Caco-2 (cell line): ENCODE results near the gene IRX4. TPM values are rescaled to one million over a fixed set of nuclear protein-coding genes. Genes with fewer than 3 reads are reported as not detected.

Experiments
- BruUV-seq: library from RNA; stranded (reverse); fragments of 400-500 nt; replicated peaks from 2 replicates; lab custom pipeline; 2021; lab: Mats Ljungman, UMichigan
- CTCF ChIA-PET: fragments of 300-600 bp; sonication (Branson Sonifier 250); formaldehyde crosslinking; loops from one replicate; lab custom pipeline; 2022; ENCODE audit warnings: antibody characterized with exemption; lab: Charles Lee
- POLR2A ChIA-PET: fragments of 300-600 bp; sonication (Branson Sonifier 250); formaldehyde crosslinking; loops from one replicate; lab custom pipeline; 2022; ENCODE audit warnings: antibody characterized with exemption; lab: Charles Lee
- DNase-seq, 2 experiments: peaks; one replicate each; pipeline versions ENCODE4 v3.0.0 to v3.0.0-alpha.2; 2020 to 2022
- H3K27me3 ChIP-seq: replicated peaks from 2 replicates; pipeline ENCODE4 v1.6.0; 2011; ENCODE audit warnings: low read length; ENCODE audit not compliant: control insufficient read depth, insufficient read depth
- H3K36me3 ChIP-seq: 2 replicates; pipeline ENCODE4 v1.5.1; 2011; ENCODE audit warnings: low read length; ENCODE audit not compliant: control insufficient read depth, insufficient read depth
- H3K4me1 ChIP-seq: fragments of 250-450 bp; sonication (Bioruptor Pico); 2 replicates; pipeline ENCODE4 v1.5.1; 2020; ENCODE audit warnings: mild to moderate bottlenecking
- H3K4me3 ChIP-seq: 2 replicates; pipeline ENCODE4 v1.5.1; 2011; ENCODE audit warnings: low read depth, mild to moderate bottlenecking, control low read depth, low read length
- H3K9me3 ChIP-seq: fragments of 250-450 bp; sonication (Bioruptor Pico); 2 replicates; pipeline ENCODE4 v1.5.1; 2020; ENCODE audit warnings: mild to moderate bottlenecking, moderate library complexity
- H3K27ac Mint-ChIP-seq: one replicate; pipeline ENCODE4 v1.8.0; 2022; ENCODE audit warnings: mixed read lengths; ENCODE audit not compliant: unreplicated experiment
- H3K27me3 Mint-ChIP-seq: one replicate; pipeline ENCODE4 v1.8.0; 2022; ENCODE audit warnings: mixed read lengths; ENCODE audit not compliant: insufficient read depth, unreplicated experiment
- H3K36me3 Mint-ChIP-seq: one replicate; pipeline ENCODE4 v1.8.0; 2022; ENCODE audit warnings: mild to moderate bottlenecking, mixed read lengths; ENCODE audit not compliant: insufficient read depth, unreplicated experiment
- H3K4me1 Mint-ChIP-seq: one replicate; pipeline ENCODE4 v1.8.0; 2022; ENCODE audit warnings: low read depth, mixed read lengths; ENCODE audit not compliant: unreplicated experiment
- H3K4me3 Mint-ChIP-seq: one replicate; pipeline ENCODE4 v1.8.0; 2022; ENCODE audit warnings: mild to moderate bottlenecking, moderate library complexity, mixed read lengths; ENCODE audit not compliant: unreplicated experiment
- H3K9me3 Mint-ChIP-seq: one replicate; pipeline ENCODE4 v1.8.0; 2022; ENCODE audit warnings: mixed read lengths; ENCODE audit not compliant: unreplicated experiment
- intact Hi-C: fragments of 100-400 bp; cut with micrococcal nuclease; formaldehyde crosslinking; loops from one replicate; pipeline ENCODE4 v1.10.0; 2022; ENCODE audit not compliant: unreplicated experiment
- total RNA-seq: library from RNA; stranded (reverse); gene quantifications from 2 replicates; pipeline ENCODE4 v1.2.3, GENCODE V29; 2022
- TF ChIP-seq, protein P1 (sequence below), 2 experiments: fragments of 200-600 bp in 1 of 2; IDR thresholded peaks; 1 replicate in 1 of 2; 2 replicates in 1 of 2; pipeline versions ENCODE4 v1.5.1 to v1.8.0; 2011 to 2022; ENCODE audit warnings: antibody characterized with exemption in 1 of 2, control low read depth in 1 of 2, inconsistent platforms in 1 of 2, low read depth in 1 of 2, low read length in 1 of 2, mild to moderate bottlenecking in 1 of 2, moderate library complexity in 1 of 2; ENCODE audit not compliant: insufficient read depth in 1 of 2, severe bottlenecking in 1 of 2, unreplicated experiment in 1 of 2

The IRX4 gene
- total RNA-seq, 1 experiment from 2014 or later: not detected

DNA sequence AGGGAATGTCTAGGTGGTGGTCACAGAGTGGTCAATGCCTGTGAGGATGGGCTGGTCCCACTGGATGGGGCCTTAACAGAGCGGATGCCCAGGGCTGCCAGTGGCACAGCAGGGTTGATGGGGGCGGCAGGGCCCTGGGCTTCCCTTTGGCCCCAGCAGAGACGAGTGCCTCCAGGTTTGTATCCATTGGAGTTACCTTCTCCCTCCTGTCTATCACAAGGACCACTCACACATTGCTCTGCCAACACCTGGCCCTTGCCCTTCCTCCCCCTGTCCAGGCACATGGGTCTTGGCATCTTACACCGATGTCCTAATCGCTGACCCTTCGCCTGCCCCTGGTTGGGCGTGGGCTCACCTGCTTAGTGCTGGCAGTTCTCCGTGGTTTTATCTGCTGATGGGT, 26.2 kb upstream of the IRX4 start:
- no peaks in the 10 kb centered on the region for H3K36me3 Mint-ChIP-seq
- H3K9me3 Mint-ChIP-seq: peaks cover 14% of the 10 kb centered on the region
- TF ChIP-seq, protein P1, sequence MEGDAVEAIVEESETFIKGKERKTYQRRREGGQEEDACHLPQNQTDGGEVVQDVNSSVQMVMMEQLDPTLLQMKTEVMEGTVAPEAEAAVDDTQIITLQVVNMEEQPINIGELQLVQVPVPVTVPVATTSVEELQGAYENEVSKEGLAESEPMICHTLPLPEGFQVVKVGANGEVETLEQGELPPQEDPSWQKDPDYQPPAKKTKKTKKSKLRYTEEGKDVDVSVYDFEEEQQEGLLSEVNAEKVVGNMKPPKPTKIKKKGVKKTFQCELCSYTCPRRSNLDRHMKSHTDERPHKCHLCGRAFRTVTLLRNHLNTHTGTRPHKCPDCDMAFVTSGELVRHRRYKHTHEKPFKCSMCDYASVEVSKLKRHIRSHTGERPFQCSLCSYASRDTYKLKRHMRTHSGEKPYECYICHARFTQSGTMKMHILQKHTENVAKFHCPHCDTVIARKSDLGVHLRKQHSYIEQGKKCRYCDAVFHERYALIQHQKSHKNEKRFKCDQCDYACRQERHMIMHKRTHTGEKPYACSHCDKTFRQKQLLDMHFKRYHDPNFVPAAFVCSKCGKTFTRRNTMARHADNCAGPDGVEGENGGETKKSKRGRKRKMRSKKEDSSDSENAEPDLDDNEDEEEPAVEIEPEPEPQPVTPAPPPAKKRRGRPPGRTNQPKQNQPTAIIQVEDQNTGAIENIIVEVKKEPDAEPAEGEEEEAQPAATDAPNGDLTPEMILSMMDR (IDR thresholded peaks at IDR 0.05; ENCODE audit: insufficient read depth in 1 of 2, low read depth in 1 of 2, low read length in 1 of 2, severe bottlenecking in 1 of 2, unreplicated experiment in 1 of 2): no peak
- ChIA-PET POLR2A (no interaction called here), CTCF (no interaction called here)
- H3K27ac Mint-ChIP-seq: no peak overlapping the region
- intact Hi-C loops: no loop called here
- H3K9me3 ChIP-seq: no peaks in the 10 kb centered on the region
- no peaks in the 10 kb centered on the region for H3K4me1 Mint-ChIP-seq
- no peak overlapping the region for H3K4me3 Mint-ChIP-seq
- no TSS peak for BruUV-seq
- H3K4me3 ChIP-seq: no peak overlapping the region
- no peaks in the 10 kb centered on the region for H3K27me3 ChIP-seq
- DNase-seq: peak in 1 of 2 experiments; percentile 12
- H3K36me3 ChIP-seq: no peaks in the 10 kb centered on the region
- H3K4me1 ChIP-seq: no peaks in the 10 kb centered on the region
- peaks cover 20% of the 10 kb centered on the region for H3K27me3 Mint-ChIP-seq

DNA sequence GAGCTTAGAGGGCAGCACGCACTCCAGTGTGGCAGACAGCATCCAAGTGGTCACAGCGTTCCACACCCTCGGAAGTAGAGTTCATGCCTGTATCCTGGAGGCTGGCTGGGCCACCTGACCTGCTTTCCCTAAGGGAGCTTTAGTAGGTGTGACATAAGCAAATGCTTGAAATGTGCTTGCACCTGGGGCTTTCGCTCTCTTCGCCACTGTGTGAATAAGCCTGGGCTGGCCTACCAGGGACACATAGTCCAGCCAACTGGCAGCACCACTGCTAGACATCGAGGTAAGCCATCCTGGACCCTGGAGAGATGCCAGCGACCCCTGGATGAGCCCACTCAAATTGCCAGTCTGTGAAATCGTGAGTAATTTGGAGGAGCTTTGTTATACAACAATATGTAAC, 24.9 kb upstream of the IRX4 start:
- no peaks in the 10 kb centered on the region for H3K27me3 ChIP-seq
- CTCF ChIA-PET: no interaction called here
- TF ChIP-seq, protein P1 (IDR thresholded peaks at IDR 0.05; ENCODE audit: insufficient read depth in 1 of 2, low read depth in 1 of 2, low read length in 1 of 2, severe bottlenecking in 1 of 2, unreplicated experiment in 1 of 2): no peak
- no peak overlapping the region for H3K4me3 ChIP-seq
- H3K9me3 ChIP-seq: no peaks in the 10 kb centered on the region
- DNase-seq: peak in 1 of 2 experiments; percentile 30
- Mint-ChIP-seq H3K27me3 (peaks cover 20% of the 10 kb centered on the region), H3K4me1 (no peaks in the 10 kb centered on the region), H3K27ac (no peak overlapping the region), H3K9me3 (peaks cover 21% of the 10 kb centered on the region), H3K36me3 (no peaks in the 10 kb centered on the region), H3K4me3 (no peak overlapping the region)
- H3K36me3 ChIP-seq: no peaks in the 10 kb centered on the region
- intact Hi-C loops: no loop called here
- POLR2A ChIA-PET: no interaction called here
- no TSS peak for BruUV-seq
- H3K4me1 ChIP-seq: no peaks in the 10 kb centered on the region

GRCh38 chr5:1905108-1905507, 22.4 kb upstream of the IRX4 start:
- Histone ChIP-seq H3K36me3 (no peaks in the 10 kb centered on the region), H3K4me3 (no peak overlapping the region), H3K27me3 (no peaks in the 10 kb centered on the region; the same call in 1 of the 2 replicates), H3K9me3 (no peaks in the 10 kb centered on the region), H3K4me1 (no peaks in the 10 kb centered on the region)
- BruUV-seq: no TSS peak
- TF ChIP-seq, protein P1 (IDR thresholded peaks at IDR 0.05; ENCODE audit: insufficient read depth in 1 of 2, low read depth in 1 of 2, low read length in 1 of 2, severe bottlenecking in 1 of 2, unreplicated experiment in 1 of 2): no peak
- Mint-ChIP-seq H3K4me1 (no peaks in the 10 kb centered on the region), H3K27me3 (peaks cover 28% of the 10 kb centered on the region), H3K27ac (no peak overlapping the region), H3K9me3 (peaks cover 21% of the 10 kb centered on the region), H3K36me3 (no peaks in the 10 kb centered on the region), H3K4me3 (no peak overlapping the region)
- intact Hi-C loops: no loop called here
- ChIA-PET POLR2A (interaction anchor here (0.7 kb wide), 1 partner anchor 169 kb away, joined by 7 read pairs; no protein-coding TSS in a partner anchor), CTCF (no interaction called here)
- no peak for DNase-seq
